ENCODE measurements around the gene OR2C3.
A peak's percentile ranks its signal among the peaks of the same experiment; 100 is the strongest.
"Not testable (repeated sequence)": the region's sequence is repeated elsewhere in the genome, so short reads cannot be mapped to it uniquely, and the experiment has no call there.

The OR2C3 gene

DNA sequence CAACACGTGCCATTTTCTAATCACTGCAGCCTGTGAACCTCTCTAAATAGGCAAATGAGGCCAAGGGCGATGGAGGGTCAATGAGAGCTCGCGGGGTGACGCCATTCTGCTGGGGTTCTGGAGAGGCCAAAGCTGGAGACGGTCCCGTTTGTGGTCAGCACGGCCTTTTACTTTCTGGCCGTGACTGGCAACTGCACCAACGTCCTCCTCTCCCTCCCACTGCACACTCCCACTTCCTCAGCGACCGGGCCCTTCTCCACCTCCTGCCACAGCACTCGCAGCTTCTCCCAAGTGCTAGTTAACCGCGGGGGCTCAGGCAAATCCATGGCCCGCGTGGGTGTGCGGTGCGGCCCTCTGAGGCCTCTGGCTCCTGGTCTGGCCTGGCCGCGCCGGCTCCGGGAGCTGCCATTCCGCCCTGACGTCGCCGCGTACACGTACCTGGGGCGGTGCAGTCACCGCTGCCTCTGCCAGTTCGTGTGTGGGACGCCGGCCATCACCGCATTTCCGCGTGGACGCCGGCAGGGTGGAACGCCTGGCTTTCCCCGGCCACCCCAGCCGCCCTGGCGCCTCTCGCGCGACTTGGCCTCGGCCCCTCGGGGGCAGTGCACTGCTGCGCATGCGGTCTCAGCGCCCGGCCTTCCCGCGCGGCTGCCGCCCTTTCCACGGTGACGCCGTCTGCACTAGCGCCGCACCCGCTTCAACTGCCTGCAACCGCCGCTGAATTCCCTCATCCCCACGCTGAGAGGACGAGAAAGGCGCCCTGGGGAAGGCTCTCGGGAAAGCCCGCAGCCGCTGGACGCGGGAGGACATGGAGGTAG is 18.2 kb downstream of the OR2C3 start:
- DNase-seq, result no peak

DNA sequence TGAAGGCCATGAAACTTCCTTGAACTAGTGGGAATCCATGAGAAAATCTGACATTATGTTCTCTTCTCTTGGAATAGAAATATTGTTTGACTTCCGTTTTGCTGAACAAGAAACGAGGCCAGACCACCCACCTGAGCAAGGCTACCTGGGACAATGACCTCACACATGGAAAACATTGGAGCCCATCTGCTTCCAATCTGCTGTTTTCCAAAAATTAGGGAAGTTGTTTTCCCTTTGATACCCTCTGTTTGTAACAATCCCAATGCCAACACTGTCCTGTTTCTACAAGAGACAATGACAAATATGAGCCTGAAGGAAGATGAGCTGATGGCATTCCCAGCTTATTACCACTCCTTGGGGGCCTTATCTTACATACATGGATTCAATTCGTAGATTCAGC is 29.4 kb downstream of the OR2C3 start:
- no peak for DNase-seq

DNA sequence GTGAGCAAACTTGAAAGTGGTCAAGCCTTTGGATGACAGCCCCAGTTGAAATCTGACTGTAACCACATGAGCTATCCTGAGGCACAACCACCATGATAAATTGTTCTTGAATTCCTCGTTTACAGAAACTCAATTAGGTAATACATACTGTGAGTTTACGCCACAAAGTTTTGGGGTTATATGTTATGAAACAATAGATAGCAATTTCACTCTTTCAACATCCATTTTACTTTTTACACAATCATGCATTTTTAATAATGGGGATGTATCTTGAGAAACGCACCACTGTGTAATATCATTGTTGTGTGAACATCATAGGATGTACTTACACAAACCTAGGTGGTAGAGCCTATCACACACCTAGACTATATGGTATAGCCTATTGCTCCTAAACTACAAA is 35.4 kb downstream of the OR2C3 start:
- no peak for DNase-seq

DNA sequence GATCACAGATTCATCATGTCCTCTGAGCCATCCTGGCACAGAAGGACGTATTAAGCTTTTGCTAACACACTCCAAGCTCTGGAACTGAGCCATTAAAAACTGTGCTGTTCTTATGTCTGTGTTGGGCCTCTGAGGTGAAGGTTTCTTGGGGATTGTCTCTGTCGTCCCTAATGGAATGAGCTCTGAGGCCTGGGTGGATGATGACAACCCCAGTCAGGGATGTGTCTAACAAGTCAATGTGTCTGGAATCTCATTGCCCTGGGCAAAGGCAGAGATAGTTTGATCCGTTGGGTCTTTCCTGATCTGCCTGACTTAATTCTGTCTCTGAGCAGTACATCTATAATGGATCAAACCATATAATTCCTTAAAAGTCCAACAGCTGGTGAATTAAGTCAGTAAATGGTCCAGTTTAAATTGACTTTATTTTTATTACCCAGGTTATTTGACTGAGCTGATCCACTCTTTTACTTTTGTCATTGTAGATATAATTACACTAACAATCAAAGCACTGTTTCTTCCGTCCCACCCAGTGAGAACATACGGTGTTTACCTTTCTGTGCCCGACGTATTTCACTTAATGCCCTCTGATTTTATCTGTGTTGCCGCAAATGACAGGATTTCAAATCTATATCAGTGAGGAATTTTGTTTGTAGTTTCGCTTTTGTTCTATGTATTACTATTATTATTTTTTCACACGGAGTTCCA is 39.5 kb downstream of the OR2C3 start:
- DNase-seq, result no peak

DNA sequence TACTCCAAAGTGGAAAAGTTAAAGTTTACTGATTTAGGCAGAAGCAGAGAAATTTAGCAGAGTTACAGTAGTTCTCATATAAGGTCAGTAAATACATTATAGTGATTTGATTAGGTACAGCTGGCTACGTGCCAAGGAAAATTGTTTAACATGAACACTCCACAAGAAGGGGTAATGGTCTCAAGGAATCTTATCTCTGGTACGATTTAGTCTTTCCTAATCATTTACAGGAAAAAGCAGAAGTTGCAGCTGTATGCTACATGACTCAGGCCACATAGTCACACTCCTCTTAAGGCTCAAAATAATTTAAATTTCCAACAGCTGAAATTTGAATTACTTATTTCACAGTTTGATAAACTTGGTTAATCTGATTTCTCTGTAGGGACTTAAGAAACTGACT is 41.5 kb downstream of the OR2C3 start:
- no peak for DNase-seq

DNA sequence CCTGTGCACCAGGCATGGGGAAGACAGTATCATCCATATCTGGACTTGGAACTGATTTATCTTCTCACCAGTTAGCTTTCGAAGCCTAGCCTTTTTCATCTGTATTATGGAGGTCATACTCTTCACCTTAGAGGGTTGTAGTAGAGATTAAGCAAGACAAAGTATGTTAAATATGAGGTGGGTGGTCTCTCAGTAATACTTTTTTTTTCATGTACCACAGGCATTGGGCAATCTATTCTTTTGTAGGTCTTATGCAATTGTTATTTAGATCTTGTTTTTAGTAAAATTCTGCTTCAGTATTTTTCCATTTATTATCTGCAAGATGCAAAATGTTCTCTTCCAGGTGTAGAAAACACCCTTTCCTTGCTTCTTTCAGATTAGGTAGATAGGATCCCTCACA is 43.1 kb downstream of the OR2C3 start:
- no peak for DNase-seq

DNA sequence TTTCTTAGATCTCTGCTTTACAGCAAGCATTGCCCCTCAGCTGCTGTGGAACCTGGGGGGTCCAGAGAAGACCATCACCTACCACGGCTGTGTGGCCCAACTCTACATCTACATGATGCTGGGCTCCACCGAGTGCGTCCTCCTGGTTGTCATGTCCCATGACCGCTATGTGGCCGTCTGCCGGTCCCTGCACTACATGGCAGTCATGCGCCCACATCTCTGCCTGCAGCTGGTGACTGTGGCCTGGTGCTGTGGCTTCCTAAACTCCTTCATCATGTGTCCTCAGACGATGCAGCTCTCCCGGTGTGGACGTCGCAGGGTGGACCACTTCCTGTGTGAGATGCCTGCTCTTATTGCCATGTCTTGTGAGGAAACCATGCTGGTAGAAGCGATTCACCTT is 44.9 kb downstream of the OR2C3 start:
- DNase-seq, result no peak

DNA sequence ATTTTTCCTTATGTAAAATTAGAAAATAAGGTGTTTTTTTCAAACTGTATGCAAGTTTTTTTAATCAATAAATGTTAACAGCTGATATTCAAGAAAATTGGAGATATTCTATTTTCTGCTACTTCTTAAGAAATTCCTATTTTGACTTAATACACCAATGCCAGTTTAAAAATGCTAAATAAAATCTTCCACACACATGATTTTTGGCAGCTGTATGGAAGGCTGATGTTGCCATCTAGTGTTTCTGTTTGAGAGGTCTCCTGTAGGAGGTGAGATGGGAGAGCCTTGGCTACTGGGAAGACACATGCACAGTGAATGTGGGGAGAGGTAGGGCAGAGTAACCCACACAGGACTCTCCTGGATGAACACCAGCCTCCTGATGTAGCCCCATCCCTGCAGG is 49.2 kb downstream of the OR2C3 start:
- DNase-seq, result peak; percentile 23 to 42

DNA sequence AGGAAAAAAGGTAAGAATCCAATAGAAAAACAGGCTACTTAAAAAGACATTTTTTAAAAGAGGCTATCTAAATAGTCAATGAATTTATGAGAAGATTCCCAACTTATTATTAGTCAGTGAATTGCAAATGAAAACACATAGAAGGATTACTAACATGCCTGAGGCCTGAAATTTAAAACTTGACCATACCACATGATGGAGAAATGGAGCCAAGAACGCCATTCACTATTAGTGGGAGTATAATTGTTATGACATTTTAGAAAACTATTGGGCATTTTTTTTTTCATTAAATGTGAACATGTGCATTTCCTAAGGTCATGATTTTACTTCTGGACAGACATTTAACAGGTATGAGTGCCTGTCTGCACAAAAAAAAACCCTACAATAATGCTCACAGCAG is 53.5 kb downstream of the OR2C3 start:
- no peak for DNase-seq

DNA sequence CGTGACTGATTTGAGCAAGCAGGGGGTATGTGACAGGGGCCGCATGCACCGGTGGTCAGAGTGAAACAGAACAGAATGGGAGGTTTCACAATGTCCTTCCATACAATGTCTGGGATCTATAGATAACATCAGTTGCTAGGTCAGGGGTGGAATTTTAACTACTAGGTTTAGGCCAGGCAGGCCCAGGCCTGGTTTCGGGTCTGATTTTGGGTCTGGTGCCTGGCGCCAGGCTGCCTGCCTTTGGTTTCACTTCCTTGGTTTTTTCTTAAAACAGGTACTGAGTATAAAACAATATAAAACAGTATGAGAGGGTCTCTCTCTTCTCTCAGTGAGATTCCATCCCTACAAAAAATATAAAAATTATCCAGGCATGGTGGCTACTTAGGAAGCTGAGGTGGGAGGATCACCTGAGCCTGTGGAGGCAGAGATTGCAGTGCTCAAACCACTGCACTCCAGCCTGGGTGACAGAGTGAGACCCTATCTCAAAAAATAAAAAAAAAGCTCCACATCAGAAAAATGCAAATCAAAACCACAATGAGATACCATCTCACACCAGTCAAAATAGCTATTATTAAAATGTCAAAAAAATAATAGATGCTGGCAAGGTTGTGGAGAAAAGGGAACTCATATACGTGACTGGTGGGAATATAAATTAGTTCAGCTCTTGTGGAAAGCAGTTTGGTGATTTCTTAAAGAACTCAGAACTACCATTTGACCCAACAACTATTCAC is 59.7 kb downstream of the OR2C3 start:
- DNase-seq, result not testable (repeated sequence)

DNA sequence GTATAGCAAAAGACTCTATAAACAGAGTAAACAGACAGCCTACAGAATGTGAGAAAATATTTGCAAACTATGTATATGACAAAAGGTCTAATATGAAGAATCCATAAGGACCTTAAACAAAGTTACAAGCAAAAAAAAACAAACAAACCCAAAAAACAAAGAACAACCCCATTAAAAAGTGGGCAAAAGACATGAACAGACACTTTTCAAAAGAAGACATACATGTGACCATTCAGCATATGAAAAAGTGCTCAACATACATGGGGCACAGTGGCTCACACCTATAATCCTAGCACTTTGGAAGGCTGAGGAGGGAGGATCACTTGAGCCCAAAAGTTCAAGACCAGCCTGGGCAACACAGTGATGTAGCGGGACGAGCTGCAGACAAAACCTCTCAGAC is 60.4 kb downstream of the OR2C3 start:
- no peak for DNase-seq

Measured in SHP77 (cell line).